Testis (tissue), 3 donors: ENCODE data around the gene PSME1. TPM values are rescaled to one million over a fixed set of nuclear protein-coding genes. Genes with fewer than 3 reads are reported as not detected.

Source experiments
- DNase-seq: peaks from one replicate; pipeline ENCODE4 v3.0.0-alpha.2; 2019
- H3K27ac ChIP-seq, 2 donors: fragments of 200-600 bp; sonication (generic); one replicate each; pipeline ENCODE4 v1.5.1; 2019
- H3K27me3 ChIP-seq: fragments of 200-600 bp; sonication (generic); one replicate; pipeline ENCODE4 v1.5.1; 2019
- H3K36me3 ChIP-seq: fragments of 200-600 bp; sonication (generic); one replicate; pipeline ENCODE4 v1.5.1; 2017; ENCODE audit warnings: low read depth; ENCODE audit errors: missing control alignments
- H3K4me1 ChIP-seq: fragments of 200-600 bp; sonication (generic); one replicate; pipeline ENCODE4 v1.5.1; 2019
- H3K4me3 ChIP-seq, 2 donors: fragments of 200-600 bp; sonication (generic); one replicate each; pipeline ENCODE4 v1.5.1; 2017 to 2019
- H3K9me3 ChIP-seq: fragments of 200-600 bp; sonication (generic); one replicate; pipeline ENCODE4 v1.5.1; 2017
- POLR2A ChIP-seq: fragments of 450-650 bp; IDR thresholded peaks from one replicate; pipeline ENCODE4 v1.6.1; 2017; ENCODE audit warnings: antibody characterized with exemption, mild to moderate bottlenecking, moderate library complexity
- WGBS, 2 donors: methylation state at CpG; one replicate each; pipeline ENCODE4 v1.1.5; 2018; 5-methylcytosine and 5-hydroxymethylcytosine counted together
- intact Hi-C: fragments of 100-400 bp; cut with DNase I; formaldehyde crosslinking; loops from one replicate; pipeline ENCODE4 v1.15.1; 2023; ENCODE audit warnings: low total_unique reads
- polyA plus RNA-seq: library from polyadenylated mRNA; stranded (reverse); fragments of 350-450 nt; fragmentation: Illumina TruSeq; extraction: RNeasy Lipid Tissue Mini Kit (QIAGEN cat#74804); gene quantifications from one replicate; pipeline ENCODE4 v1.2.3, GENCODE V29; 2014; ENCODE audit warnings: low read depth, low replicate concordance; ENCODE audit not compliant: insufficient read depth
- total RNA-seq, 2 donors: library from RNA; depleted of rRNA; stranded (reverse); fragments of >200 nt; gene quantifications; one replicate each; pipeline ENCODE4 v1.2.3, GENCODE V29; 2016
- TF ChIP-seq, protein P1 (sequence below), 3 experiments: fragments of 450-650 bp in 2 of 3; fragments of 200-600 bp in 1 of 3; sonication (generic) in 1 of 3; IDR thresholded peaks; one replicate each; pipeline ENCODE4 v1.5.1; 2016 to 2019; ENCODE audit warnings: antibody characterized with exemption in 3 of 3, mild to moderate bottlenecking in 2 of 3, moderate library complexity in 1 of 3

PSME1 gene
- total and polyA plus RNA-seq, 3 donors from 2014 or later = 43.3 to 101 (median 63.9) TPM

DNA sequence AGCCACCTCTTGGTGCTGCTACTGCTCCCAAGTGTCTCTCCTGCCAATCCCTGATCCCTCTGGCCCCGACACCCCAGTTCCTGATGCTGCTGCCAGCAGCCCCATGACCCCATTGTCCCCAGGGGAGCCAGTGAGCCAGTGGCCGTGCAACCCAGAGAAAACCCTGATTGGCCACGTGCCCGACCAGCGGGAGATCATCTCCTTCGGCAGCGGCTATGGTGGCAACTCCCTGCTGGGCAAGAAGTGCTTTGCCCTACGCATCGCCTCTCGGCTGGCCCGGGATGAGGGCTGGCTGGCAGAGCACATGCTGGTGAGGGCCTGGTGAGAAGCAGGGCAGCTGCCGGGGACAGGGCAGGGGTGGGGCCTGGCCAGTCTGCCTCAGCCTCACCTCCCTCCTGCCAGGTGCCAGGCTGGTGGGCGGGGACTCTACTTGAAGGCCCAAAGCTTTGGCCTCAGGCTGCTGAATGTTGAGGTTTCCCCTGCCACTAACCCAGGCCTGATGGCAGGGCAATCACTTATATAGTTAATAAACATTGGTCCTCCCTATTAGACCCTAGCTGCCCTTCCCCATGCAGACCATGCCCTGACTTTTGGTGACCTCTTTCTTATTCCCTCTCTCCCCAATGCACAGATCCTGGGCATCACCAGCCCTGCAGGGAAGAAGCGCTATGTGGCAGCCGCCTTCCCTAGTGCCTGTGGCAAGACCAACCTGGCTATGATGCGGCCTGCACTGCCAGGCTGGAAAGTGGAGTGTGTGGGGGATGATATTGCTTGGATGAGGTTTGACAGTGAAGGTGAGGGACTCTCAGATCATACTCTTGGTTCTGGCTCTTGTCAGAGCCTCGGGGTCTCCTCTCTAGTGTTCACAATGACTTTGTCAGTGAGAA is 36.8 kb upstream of the PSME1 start:
- TF ChIP-seq POLR2A = no peak
- TF ChIP-seq, protein P1, sequence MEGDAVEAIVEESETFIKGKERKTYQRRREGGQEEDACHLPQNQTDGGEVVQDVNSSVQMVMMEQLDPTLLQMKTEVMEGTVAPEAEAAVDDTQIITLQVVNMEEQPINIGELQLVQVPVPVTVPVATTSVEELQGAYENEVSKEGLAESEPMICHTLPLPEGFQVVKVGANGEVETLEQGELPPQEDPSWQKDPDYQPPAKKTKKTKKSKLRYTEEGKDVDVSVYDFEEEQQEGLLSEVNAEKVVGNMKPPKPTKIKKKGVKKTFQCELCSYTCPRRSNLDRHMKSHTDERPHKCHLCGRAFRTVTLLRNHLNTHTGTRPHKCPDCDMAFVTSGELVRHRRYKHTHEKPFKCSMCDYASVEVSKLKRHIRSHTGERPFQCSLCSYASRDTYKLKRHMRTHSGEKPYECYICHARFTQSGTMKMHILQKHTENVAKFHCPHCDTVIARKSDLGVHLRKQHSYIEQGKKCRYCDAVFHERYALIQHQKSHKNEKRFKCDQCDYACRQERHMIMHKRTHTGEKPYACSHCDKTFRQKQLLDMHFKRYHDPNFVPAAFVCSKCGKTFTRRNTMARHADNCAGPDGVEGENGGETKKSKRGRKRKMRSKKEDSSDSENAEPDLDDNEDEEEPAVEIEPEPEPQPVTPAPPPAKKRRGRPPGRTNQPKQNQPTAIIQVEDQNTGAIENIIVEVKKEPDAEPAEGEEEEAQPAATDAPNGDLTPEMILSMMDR (IDR thresholded peaks at IDR 0.05) = no peak

DNA sequence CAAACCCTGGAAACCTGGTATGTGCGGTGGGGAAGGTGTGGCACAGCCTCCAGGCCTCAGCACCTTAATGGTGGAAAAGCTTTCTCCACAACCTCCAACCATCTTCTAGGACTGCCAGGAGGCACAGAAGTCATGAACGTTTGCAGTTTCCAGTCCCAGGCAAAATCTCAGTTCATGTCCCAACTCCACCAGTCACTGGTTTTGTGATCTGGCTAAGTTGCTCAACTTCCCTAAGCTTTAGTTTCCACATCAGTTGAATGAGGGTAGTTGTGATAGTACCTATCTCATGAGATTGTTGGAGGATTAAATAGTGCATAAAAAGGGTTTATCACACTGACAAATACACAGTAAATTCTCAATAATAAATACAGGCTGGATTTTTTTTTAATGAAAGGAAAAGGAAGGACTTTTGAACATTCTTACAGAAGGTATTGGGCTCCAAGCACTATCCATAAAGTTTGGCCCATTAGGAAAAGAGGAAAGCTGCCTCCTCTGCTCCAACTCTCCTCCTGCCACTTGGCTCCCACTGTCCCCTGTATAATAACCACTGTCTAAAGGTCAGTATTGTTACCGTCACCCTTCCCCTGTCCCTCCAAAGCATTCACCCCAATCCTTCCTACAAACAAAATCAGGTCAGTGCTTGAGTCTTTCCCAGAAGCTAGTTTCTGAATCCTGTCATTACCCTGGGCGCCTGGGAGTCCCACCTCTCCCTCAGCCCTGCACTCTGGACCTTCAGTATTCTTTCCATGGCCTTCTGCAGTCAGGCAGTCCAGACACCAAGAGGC is 35.6 kb upstream of the PSME1 start:
- no peak for DNase-seq
- H3K27ac ChIP-seq = no peak overlapping the region
- TF ChIP-seq POLR2A = no peak
- TF ChIP-seq, protein P1 (IDR thresholded peaks at IDR 0.05) = no peak
- intact Hi-C loops = no loop called here
- no peaks in the 10 kb centered on the region for H3K27me3 ChIP-seq
- H3K4me1 ChIP-seq = no peaks in the 10 kb centered on the region
- no peaks in the 10 kb centered on the region for H3K36me3 ChIP-seq
- WGBS, 2 donors = 80 to 90% methylated on average over 4 of the region's 4 CpGs
- no peaks in the 10 kb centered on the region for H3K9me3 ChIP-seq
- H3K4me3 ChIP-seq = no peak overlapping the region

More for the DNA sequence above, 36.8 kb upstream of the PSME1 start:
- H3K4me3 ChIP-seq = no peak overlapping the region
- no peaks in the 10 kb centered on the region for H3K36me3 ChIP-seq
- no peaks in the 10 kb centered on the region for H3K27me3 ChIP-seq
- no peak for DNase-seq
- intact Hi-C loops = no loop called here
- no peaks in the 10 kb centered on the region for H3K9me3 ChIP-seq
- WGBS, 2 donors = 88 to 91% methylated on average over 8 to 17 of the region's 17 CpGs
- H3K4me1 ChIP-seq = peaks cover 9% of the 10 kb centered on the region
- H3K27ac ChIP-seq = no peak overlapping the region

DNA sequence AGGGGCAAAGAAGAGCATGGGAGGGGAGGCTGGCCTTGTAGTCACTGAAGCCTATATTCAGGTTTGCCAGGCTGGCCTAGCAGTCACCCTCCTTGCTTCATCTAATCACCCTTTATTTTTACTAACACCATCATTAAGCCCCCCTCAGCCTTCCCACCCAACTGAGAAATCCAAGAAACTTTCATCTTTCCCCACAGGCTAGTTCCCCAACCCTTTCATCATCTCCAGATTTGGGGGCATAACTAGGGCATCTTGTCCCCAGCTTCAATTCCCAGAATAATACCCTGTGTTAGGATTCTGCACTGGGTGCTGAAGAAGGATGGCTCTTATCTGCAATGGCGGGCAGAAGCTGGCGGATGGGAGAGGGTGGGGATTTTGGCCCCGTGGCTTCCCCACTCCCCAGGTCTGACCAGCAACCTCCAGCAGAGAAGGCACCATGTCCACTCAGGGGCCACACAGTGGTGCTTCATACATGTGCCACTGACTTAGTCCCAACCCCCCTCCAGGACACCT is 35.0 kb upstream of the PSME1 start:
- Histone ChIP-seq H3K4me3 (no peak overlapping the region), H3K36me3 (no peaks in the 10 kb centered on the region), H3K27ac (no peak overlapping the region), H3K27me3 (no peaks in the 10 kb centered on the region), H3K9me3 (no peaks in the 10 kb centered on the region), H3K4me1 (no peaks in the 10 kb centered on the region)
- intact Hi-C loops = no loop called here
- 94 to 100% methylated on average over 3 of the region's 3 CpGs for WGBS, 2 donors
- DNase-seq = no peak
- TF ChIP-seq POLR2A = no peak
- TF ChIP-seq, protein P1 (IDR thresholded peaks at IDR 0.05) = no peak

DNA sequence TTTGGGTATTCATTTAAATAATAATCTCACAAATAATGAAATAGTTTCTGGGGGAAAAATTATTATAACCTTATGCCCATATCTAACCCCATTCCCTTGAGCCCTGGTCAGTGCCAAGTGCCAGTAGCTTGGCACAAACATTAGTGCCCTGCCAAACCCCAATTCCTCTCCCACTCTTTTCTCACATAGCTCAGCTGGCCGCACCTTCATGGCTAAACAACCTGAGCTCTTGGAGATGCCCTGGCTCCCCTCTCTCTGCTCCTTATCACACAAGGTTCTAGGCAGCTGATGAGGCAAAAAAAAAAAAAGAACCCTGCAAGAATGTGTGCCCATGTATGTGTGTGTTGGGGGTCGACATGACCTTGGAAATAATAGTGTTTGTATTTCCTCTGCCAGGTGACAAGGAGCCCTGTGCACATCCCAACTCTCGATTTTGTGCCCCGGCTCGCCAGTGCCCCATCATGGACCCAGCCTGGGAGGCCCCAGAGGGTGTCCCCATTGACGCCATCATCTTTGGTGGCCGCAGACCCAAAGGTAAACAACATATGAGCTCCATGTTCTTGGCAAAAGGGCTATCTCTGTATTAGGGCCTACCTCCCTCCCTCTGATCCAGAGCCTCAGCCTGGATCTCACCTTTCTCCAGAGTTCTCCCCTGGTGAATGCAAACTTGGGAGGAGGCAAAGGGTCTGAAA is 33.5 kb upstream of the PSME1 start:
- Histone ChIP-seq H3K9me3 (no peaks in the 10 kb centered on the region), H3K4me1 (no peaks in the 10 kb centered on the region), H3K4me3 (no peak overlapping the region), H3K27ac (no peak overlapping the region), H3K36me3 (no peaks in the 10 kb centered on the region), H3K27me3 (no peaks in the 10 kb centered on the region)
- WGBS, 2 donors = 79 to 94% methylated on average over 7 of the region's 7 CpGs
- intact Hi-C loops = no loop called here
- no peak for DNase-seq
- no peak for TF ChIP-seq POLR2A
- TF ChIP-seq, protein P1 (IDR thresholded peaks at IDR 0.05) = no peak
